ENCODE results near the gene NAA50.

The NAA50 gene

GRCh38 chr3:113745756-113746547 is at the start of gene NAA50:
NAA50 (minus strand) TSS chr3:113746249; CDS start chr3:113745949, 300 bp downstream.
- peak; percentile 89 for DNase-seq

GRCh38 chr3:113795693-113796092 is 49.6 kb upstream of the NAA50 start:
- DNase-seq = no peak

GRCh38 chr3:113794526-113794925 is 48.5 kb upstream of the NAA50 start:
- DNase-seq = no peak

GRCh38 chr3:113791381-113791780 is 45.3 kb upstream of the NAA50 start:
- no peak for DNase-seq

GRCh38 chr3:113783980-113784379 is 37.9 kb upstream of the NAA50 start:
- DNase-seq = no peak

- DNase-seq = no peak
These were observed 37.4 kb upstream of the NAA50 start for GRCh38 chr3:113783463-113783862.

GRCh38 chr3:113776564-113776963 is 30.5 kb upstream of the NAA50 start:
- DNase-seq = no peak

GRCh38 chr3:113775516-113775915 is 29.5 kb upstream of the NAA50 start:
- DNase-seq = no peak

- no peak for DNase-seq
These were observed 27.3 kb upstream of the NAA50 start for GRCh38 chr3:113773381-113773780.

GRCh38 chr3:113771993-113772392 is 25.9 kb upstream of the NAA50 start:
- no peak for DNase-seq

- DNase-seq = no peak
These were observed 23.5 kb upstream of the NAA50 start for GRCh38 chr3:113769551-113769950.

GRCh38 chr3:113764698-113765097 is 18.6 kb upstream of the NAA50 start:
- DNase-seq = no peak

GRCh38 chr3:113758389-113759024 is 12.5 kb upstream of the NAA50 start:
- DNase-seq = no peak

- no peak for DNase-seq
These were observed 8.6 kb upstream of the NAA50 start for GRCh38 chr3:113754494-113755159.

- no peak for DNase-seq
These were observed 7.4 kb upstream of the NAA50 start for GRCh38 chr3:113753376-113753985.

GRCh38 chr3:113751141-113751540 is 5.1 kb upstream of the NAA50 start:
- DNase-seq = no peak

GRCh38 chr3:113747283-113748046 is 1.4 kb upstream of the NAA50 start:
- DNase-seq = peak; percentile 15

GRCh38 chr3:113746548-113747282 is 666 bp upstream of the NAA50 start, which contains the start of gene ATP6V1A:
ATP6V1A (plus strand) TSS chr3:113747035; CDS start chr3:113778754, 31,719 bp downstream.
- peak; percentile 96 for DNase-seq

GRCh38 chr3:113744941-113745755 is 901 bp downstream of the NAA50 start:
- peak; percentile 84 for DNase-seq

- DNase-seq = no peak
These were observed 2.9 kb downstream of the NAA50 start for GRCh38 chr3:113743006-113743630.

Measured in NCI-H1694 treated with DMSO at 0.1 percent for 48 hours (cell line).